Central memory CD4-positive, alpha-beta T cell (primary cell): ENCODE results near the gene MYD88.

Experiments
- DNase-seq: peaks from one replicate; pipeline ENCODE4 v3.0.0; 2022

MYD88 gene

GRCh38 chr3:38168151-38169026 is 29.9 kb downstream of the MYD88 start:
- DNase-seq: no peak

GRCh38 chr3:38169027-38169317 is 30.5 kb downstream of the MYD88 start:
- no peak for DNase-seq

- no peak for DNase-seq
Observed at GRCh38 chr3:38170722-38171121, 32.3 kb downstream of the MYD88 start.

- DNase-seq: no peak
Observed at GRCh38 chr3:38171622-38172021, 33.2 kb downstream of the MYD88 start.

- no peak for DNase-seq
Observed at GRCh38 chr3:38173834-38174418, 35.5 kb downstream of the MYD88 start.

- DNase-seq: no peak
Observed at GRCh38 chr3:38177181-38177580, 38.7 kb downstream of the MYD88 start.

GRCh38 chr3:38186781-38187180 is 48.3 kb downstream of the MYD88 start:
- no peak for DNase-seq

GRCh38 chr3:38190481-38190881 is 52.0 kb downstream of the MYD88 start:
- no peak for DNase-seq
